ENCODE results near the gene XXYLT1. TPM values are rescaled to one million over a fixed set of nuclear protein-coding genes. Genes with fewer than 3 reads are reported as not detected.

The XXYLT1 gene
- total and polyA plus RNA-seq, 2 of the 4 experiments (the other 2 are of a cell fraction), result 14.7 to 18.1 TPM

DNA sequence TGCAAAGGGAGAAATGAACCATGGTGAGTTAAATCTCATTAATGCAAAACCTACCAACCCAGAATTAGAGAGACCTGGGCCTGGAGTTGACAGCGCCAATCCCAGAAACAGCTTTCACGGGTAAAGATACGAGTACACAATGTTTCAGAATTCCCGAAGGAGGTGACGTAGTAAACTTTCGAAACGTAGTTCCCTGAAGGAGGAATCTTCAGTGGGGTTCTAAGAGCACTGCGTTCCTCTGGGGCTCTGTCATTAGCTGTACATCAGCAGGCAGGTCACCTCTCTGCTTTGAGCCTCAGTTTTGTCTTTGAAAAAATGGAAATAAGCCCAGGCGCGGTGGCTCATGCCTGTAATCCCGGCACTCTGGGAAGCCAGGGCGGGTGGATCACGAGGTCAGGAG, 152.3 kb downstream of the XXYLT1 start:
- in situ Hi-C loops (cut with MboI; ENCODE audit: low sequenced_read_pairs) (loop anchor here (10.0 kb wide), 1 partner anchor 136 kb away; no protein-coding TSS in a partner anchor), dilution Hi-C loops (cut with HindIII; ENCODE audit: low sequenced_read_pairs, unreplicated experiment) (no loop called here), intact Hi-C loops (cut with micrococcal nuclease) (loop anchor here (2.0 kb wide), 2 partner anchors 140 to 248 kb away; no protein-coding TSS in a partner anchor)
- Histone ChIP-seq H2AK9ac (replicated peaks; ENCODE audit: low read depth, low read length, poor library complexity) (no peak overlapping the region), H3K23ac (ENCODE audit: low read depth, low read length) (no peak overlapping the region), H3K36me3 (ENCODE audit: control insufficient read depth, insufficient read depth, low read length) (no peaks in the 10 kb centered on the region), H2BK120ac (ENCODE audit: low read depth, low read length) (peak overlapping the region; percentile 90), H3K56ac (ENCODE audit: extremely low read depth, insufficient read depth, low read length) (no peak overlapping the region), H2AFZ (replicated peaks; ENCODE audit: low read length, poor library complexity) (no peak overlapping the region), H3K79me1 (ENCODE audit: low read depth in 1 of 2, low read length in 2 of 2) (peaks cover 3 to 55% of the 10 kb centered on the region in 2 experiments), H3K14ac (replicated peaks; ENCODE audit: low read depth, low read length) (peak overlapping the region; percentile 86), H3K4ac (ENCODE audit: low read depth, low read length) (peak overlapping the region; percentile 71), H3K4me3 (ENCODE audit: insufficient read depth, low read depth, low read length) (no peak overlapping the region), H3K4me2 (ENCODE audit: low read depth, low read length) (no peak overlapping the region), H4K8ac (ENCODE audit: low read depth in 2 of 2, low read length in 2 of 2) (peak overlapping the region; percentile 43 to 54; a peak in 3 of 4 replicates), H2AK5ac (ENCODE audit: low read depth, low read length) (peak overlapping the region; percentile 97), H4K91ac (ENCODE audit: insufficient read depth, low read depth, low read length) (peak overlapping the region; percentile 61), H2BK20ac (ENCODE audit: low read depth, low read length) (peak overlapping the region; percentile 80), H3K9me1 (ENCODE audit: insufficient read depth, low read length) (peaks cover 27% of the 10 kb centered on the region), H3K9me3 (ENCODE audit: control insufficient read depth, insufficient read depth, low read length) (no peaks in the 10 kb centered on the region), H3K27me3 (ENCODE audit: control insufficient read depth, insufficient read depth, low read length) (no peaks in the 10 kb centered on the region), H3K18ac (ENCODE audit: low read depth, low read length) (no peak overlapping the region; the same call in 1 of the 2 replicates), H3K4me1 (ENCODE audit: control insufficient read depth, insufficient read depth, low read length) (peaks cover 16% of the 10 kb centered on the region), H4K5ac (ENCODE audit: low read depth, low read length) (peak overlapping the region; percentile 10; the same call in 1 of the 2 replicates), H2BK15ac (ENCODE audit: low read depth, low read length) (peak overlapping the region; percentile 93; the same call in 2 of the 3 replicates), H3K9ac (ENCODE audit: low read depth, low read length) (no peak overlapping the region), H2BK5ac (ENCODE audit: low read depth, low read length, poor library complexity, severe bottlenecking) (peak overlapping the region; percentile 71), H4K20me1 (ENCODE audit: insufficient read depth, low read length) (no peaks in the 10 kb centered on the region), H3K27ac (ENCODE audit: insufficient read depth, low read length) (peak overlapping the region; percentile 71; the same call in 1 of the 2 replicates)
- ChIA-PET CTCF (interaction anchor here (0.5 to 1.4 kb wide), 4 partner anchors 11 to 436 kb away, joined by 3 to 4 read pairs (median 4); no protein-coding TSS in a partner anchor), POLR2A (ENCODE audit: unreplicated experiment) (interaction anchor here (0.5 kb wide), 1 partner anchor 95 kb away, joined by 4 read pairs; no protein-coding TSS in a partner anchor)
- no TSS peak for BruUV-seq (replicated peaks)
- ATAC-seq (ENCODE audit: low read depth), result no peak
- DNase-seq, result no peak
- no peak for TF ChIP-seq FOS (IDR thresholded peaks at IDR 0.05; ENCODE audit: low read depth, low read length)
- TF ChIP-seq BHLHE40 (IDR thresholded peaks at IDR 0.05; ENCODE audit: low read depth, low read length), result no peak
- no peak for TF ChIP-seq MXI1 (IDR thresholded peaks at IDR 0.05; ENCODE audit: borderline replicate concordance, low read depth, low read length)
- no peak for TF ChIP-seq POLR2A (IDR thresholded peaks at IDR 0.05; ENCODE audit: low read depth, low read length)
- WGBS, 2 experiments (ENCODE audit: extremely low coverage in 2 of 2, insufficient read length in 1 of 2), result 100% methylated on average over 2 of the region's 13 CpGs; no CpG with 5 or more reads in 1 of the 2 experiments

All from IMR-90 (cell line).